Fibroblast of pulmonary artery (primary cell): ENCODE results near the gene CAMK2B.

Source experiments
- DNase-seq: peaks from one replicate; pipeline ENCODE4 v3.0.0-alpha.2; 2010; ENCODE audit warnings: low read depth
- H3K4me3 ChIP-seq: replicated peaks from 2 replicates; pipeline ENCODE4 v1.5.1; 2011; ENCODE audit warnings: low read depth, mild to moderate bottlenecking, control low read depth, low read length, moderate library complexity
- TF ChIP-seq, protein P1 (sequence below): IDR thresholded peaks from 2 replicates; pipeline ENCODE4 v1.5.1; 2011; ENCODE audit warnings: mild to moderate bottlenecking, control low read depth, low read length, inconsistent platforms; ENCODE audit errors: missing control alignments

Gene CAMK2B

DNA sequence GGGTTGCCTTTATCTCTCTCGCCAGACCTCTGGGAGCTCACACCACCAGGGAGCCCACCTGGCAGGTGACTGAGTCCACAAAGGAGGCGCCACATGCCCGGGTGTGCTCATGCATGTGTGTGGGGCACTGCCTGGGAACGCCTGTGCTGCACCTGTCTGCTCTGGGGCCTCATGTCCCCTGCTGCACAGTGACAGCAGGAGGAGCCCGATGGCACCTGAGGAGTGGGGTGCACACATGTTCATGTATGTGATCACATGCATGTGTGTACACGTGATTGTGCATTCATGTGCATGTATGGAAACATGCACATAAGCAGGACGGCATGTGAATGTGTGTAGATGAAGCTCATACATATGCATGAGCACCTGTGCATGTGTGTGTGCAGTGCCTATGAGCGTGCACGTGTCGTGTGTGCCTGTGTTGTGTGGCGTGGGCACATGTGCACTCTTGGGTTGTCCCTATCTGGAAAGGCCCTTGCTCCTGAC lies 102.6 kb downstream of the CAMK2B start:
- TF ChIP-seq, protein P1, sequence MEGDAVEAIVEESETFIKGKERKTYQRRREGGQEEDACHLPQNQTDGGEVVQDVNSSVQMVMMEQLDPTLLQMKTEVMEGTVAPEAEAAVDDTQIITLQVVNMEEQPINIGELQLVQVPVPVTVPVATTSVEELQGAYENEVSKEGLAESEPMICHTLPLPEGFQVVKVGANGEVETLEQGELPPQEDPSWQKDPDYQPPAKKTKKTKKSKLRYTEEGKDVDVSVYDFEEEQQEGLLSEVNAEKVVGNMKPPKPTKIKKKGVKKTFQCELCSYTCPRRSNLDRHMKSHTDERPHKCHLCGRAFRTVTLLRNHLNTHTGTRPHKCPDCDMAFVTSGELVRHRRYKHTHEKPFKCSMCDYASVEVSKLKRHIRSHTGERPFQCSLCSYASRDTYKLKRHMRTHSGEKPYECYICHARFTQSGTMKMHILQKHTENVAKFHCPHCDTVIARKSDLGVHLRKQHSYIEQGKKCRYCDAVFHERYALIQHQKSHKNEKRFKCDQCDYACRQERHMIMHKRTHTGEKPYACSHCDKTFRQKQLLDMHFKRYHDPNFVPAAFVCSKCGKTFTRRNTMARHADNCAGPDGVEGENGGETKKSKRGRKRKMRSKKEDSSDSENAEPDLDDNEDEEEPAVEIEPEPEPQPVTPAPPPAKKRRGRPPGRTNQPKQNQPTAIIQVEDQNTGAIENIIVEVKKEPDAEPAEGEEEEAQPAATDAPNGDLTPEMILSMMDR: no peak
- DNase-seq: no peak
- H3K4me3 ChIP-seq: no peak overlapping the region

DNA sequence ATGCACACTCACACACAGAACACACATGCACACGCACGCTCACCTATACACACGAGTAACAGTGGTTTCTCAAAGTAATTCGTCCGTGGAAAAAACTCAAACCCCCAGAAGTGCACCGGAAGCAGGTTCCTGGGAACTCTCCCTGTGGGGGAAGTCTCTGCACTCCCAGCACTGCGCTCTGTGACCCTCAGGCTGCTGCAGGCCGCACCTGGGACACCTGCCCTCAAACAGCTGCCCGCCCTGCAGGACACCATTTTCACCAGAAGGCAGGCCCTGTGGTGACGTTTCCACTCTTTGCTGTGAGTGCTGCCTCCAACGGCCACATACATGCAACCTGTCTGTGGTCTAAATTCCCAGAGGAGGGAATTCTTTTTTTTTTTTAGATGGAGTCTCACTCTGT lies 103.3 kb downstream of the CAMK2B start:
- no peak overlapping the region for H3K4me3 ChIP-seq
- no peak for DNase-seq
- TF ChIP-seq, protein P1: no peak

DNA sequence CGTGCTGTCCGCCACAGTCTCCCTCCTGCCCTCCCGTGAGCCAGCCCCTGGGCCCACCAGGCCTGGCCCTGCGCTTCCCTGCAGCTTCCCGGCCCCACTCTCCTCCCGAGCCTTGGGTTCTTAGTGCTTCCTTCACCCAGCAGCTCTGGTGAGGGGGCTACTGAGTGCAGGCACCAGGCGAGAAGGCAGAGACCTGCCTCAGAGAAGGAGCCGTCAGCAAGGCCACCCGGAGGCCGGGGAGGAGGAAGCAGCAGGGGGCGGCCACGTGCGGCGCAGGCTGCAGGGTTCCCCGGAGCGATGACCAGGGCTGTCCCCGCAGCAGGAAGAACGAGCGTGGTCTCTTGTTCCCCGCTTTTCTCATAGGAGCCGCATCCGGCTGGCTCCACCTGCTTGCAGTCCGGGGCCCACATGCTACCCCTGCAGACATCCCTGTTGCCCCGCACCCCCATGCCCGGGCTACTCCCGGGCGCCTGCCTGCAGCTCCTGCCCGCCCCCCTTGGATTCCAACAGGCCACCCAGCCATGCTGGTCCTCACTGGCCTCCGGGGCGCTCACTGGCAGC lies 104.1 kb downstream of the CAMK2B start:
- no peak for DNase-seq
- TF ChIP-seq, protein P1: peak; percentile 2
- no peak overlapping the region for H3K4me3 ChIP-seq

DNA sequence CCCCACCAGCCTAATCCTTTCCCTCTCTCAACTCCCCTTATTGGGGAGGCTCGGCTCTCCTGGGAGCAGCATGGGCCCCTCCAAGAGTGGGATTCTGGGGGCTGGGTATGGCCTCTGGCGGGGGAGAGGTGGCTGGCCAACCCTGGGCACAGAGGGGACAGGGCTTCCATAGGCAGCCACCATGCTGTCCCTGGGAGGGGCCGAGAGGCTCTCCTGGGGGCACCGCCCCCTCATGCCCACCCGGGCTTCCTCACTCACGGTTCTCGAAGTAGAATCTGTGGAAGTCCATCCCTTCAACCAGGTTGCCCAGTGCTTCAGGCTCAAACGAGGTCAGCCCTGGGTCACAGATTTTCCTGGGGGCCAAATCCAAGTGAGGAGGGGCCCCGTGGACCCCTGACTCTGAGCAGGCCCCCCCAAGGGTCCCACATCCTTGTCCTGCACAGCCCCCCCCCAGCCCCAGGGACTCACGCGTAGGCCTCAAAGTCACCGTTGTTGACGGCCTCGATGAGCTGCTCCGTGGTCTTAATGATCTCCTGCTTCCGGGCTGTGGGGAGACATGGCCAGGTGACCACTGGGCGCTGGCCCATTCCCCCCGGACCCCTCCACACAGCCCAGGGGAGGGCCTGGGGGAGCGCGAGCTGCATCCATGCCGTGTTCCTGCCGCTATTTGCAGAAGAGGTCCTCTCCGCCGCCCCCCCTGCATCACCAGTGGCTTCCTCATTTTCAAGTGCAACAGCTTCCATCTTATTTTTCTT lies 104.9 kb downstream of the CAMK2B start:
- no peak overlapping the region for H3K4me3 ChIP-seq
- TF ChIP-seq, protein P1: no peak
- no peak for DNase-seq

DNA sequence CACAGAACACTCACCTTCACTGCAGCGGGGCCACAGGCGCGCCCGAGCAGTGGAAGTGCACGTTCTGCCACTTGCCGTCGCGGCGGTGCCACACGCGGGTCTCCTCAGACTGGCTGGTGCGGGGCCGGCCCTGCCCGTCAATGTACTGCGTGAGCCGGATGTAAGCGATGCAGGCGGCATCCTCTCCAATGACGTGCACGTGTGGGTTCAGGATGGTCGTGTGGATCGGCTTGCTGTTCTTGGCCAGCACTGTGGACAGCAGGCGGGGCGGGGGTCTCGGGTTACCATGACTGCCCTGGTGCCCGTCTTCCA lies 105.4 kb downstream of the CAMK2B start:
- DNase-seq: no peak
- TF ChIP-seq, protein P1: no peak
- no peak overlapping the region for H3K4me3 ChIP-seq

DNA sequence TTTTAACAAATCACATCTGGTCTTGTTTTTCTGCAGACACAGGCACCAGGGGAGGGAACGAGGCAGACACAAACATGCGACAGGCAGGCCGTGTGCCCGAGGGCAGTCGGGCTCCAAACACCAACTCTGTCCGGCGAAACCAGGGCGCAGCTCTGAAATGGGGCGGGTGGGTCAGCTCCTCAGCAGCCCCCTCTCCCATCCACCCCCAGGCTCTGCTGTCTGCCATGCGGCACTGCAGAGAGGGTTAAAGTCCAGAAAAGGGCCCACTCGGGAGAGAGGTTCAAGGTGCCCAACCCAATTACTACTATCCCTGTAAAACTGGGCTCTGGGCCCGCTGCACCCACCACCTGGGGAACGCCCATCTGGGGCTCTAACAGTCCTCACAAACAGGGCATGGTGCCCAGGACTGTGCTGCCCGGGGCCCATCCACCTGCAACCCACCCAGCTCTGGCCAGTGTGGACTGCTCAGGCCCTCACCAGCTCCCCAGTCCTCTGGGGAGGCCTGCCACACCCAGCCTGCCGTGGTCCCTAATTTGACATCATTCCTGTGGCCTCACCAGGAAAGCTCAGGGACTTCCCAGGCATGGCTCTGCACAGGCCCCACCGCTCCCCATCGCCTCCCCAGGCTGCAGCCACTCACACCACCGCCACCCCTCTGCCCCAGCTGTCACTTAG lies 105.9 kb downstream of the CAMK2B start:
- DNase-seq: no peak
- no peak overlapping the region for H3K4me3 ChIP-seq
- TF ChIP-seq, protein P1: no peak
